ENCODE measurements around the gene MAGI2. TPM values are rescaled to one million over a fixed set of nuclear protein-coding genes. Genes with fewer than 3 reads are reported as not detected.

The MAGI2 gene
- total and polyA plus RNA-seq, 4 donors, result 0.37 to 4.1 (median 1.4) TPM

GRCh38 chr7:79046061-79046460, 407.4 kb downstream of the MAGI2 start:
- H3K36me3 ChIP-seq (ENCODE audit: control insufficient read depth in 4 of 4, insufficient read depth in 3 of 4, low read depth in 1 of 4, low read length in 3 of 4), result no peaks in the 10 kb centered on the region
- TF ChIP-seq FOXA2 (IDR thresholded peaks at IDR 0.05) (no peak), RXRA (IDR thresholded peaks at IDR 0.05) (no peak), CTCF (IDR thresholded peaks at IDR 0.05; ENCODE audit: low read depth, low read length, missing input control) (no peak)
- 64% methylated on average over 2 of the region's 2 CpGs for WGBS

GRCh38 chr7:79037001-79037400, 416.5 kb downstream of the MAGI2 start:
- Histone ChIP-seq H3K27me3 (ENCODE audit: control insufficient read depth in 4 of 4, insufficient read depth in 4 of 4, low read length in 3 of 4) (no peaks in the 10 kb centered on the region), H3K4me1 (ENCODE audit: control insufficient read depth in 4 of 4, insufficient read depth in 4 of 4, low read length in 3 of 4) (no peaks in the 10 kb centered on the region), H3K9ac (ENCODE audit: low read depth in 1 of 2, low read length in 2 of 2) (no peak overlapping the region), H3K9me3 (ENCODE audit: control insufficient read depth in 4 of 4, low read length in 3 of 4) (no peaks in the 10 kb centered on the region), H3K27ac (ENCODE audit: low read depth in 1 of 2, low read length in 2 of 2) (no peak overlapping the region), H3K4me3 (ENCODE audit: low read depth in 1 of 3, low read length in 3 of 3) (no peak overlapping the region), H3K36me3 (ENCODE audit: control insufficient read depth in 4 of 4, insufficient read depth in 3 of 4, low read depth in 1 of 4, low read length in 3 of 4) (no peaks in the 10 kb centered on the region)
- no peak for DNase-seq (ENCODE audit: low spot score)
- no peak for TF ChIP-seq JUND (IDR thresholded peaks at IDR 0.05)
- no peak for TF ChIP-seq FOXA2 (IDR thresholded peaks at IDR 0.05)
- 85% methylated on average over 4 of the region's 4 CpGs for WGBS

More at GRCh38 chr7:79046061-79046460, 407.4 kb downstream of the MAGI2 start:
- Histone ChIP-seq H3K4me1 (ENCODE audit: control insufficient read depth in 4 of 4, insufficient read depth in 4 of 4, low read length in 3 of 4) (no peaks in the 10 kb centered on the region), H3K9me3 (ENCODE audit: control insufficient read depth in 4 of 4, low read length in 3 of 4) (no peaks in the 10 kb centered on the region), H3K4me3 (ENCODE audit: low read depth in 1 of 3, low read length in 3 of 3) (no peak overlapping the region), H3K27me3 (ENCODE audit: control insufficient read depth in 4 of 4, insufficient read depth in 4 of 4, low read length in 3 of 4) (no peaks in the 10 kb centered on the region), H3K9ac (ENCODE audit: low read depth in 1 of 2, low read length in 2 of 2) (no peak overlapping the region), H3K27ac (ENCODE audit: low read depth in 1 of 2, low read length in 2 of 2) (no peak overlapping the region)
- no peak for DNase-seq (ENCODE audit: low spot score)

DNA sequence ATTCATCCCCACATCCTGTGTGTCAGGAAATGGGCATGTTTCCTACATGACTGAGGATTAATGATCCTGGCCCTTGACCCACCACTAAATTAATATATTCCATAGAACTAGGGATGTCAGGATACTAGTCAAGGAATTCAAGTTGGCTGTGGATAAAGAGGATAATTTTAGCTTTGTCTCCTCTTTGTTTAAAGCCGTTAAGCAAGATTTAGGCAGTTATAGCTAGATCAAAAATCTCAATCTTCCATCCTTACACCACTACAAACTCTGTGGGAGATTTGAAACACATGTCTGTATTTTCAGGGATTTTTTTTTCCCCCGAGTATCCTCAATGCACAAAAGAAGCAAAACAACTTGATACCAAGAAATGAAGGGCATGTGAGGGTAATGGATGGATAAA, 417.1 kb downstream of the MAGI2 start:
- WGBS, result 80% methylated on average over 2 of the region's 2 CpGs
- Histone ChIP-seq H3K9me3 (ENCODE audit: control insufficient read depth in 4 of 4, low read length in 3 of 4) (no peaks in the 10 kb centered on the region), H3K4me3 (ENCODE audit: low read depth in 1 of 3, low read length in 3 of 3) (no peak overlapping the region), H3K36me3 (ENCODE audit: control insufficient read depth in 4 of 4, insufficient read depth in 3 of 4, low read depth in 1 of 4, low read length in 3 of 4) (no peaks in the 10 kb centered on the region), H3K9ac (ENCODE audit: low read depth in 1 of 2, low read length in 2 of 2) (no peak overlapping the region), H3K27ac (ENCODE audit: low read depth in 1 of 2, low read length in 2 of 2) (no peak overlapping the region), H3K27me3 (ENCODE audit: control insufficient read depth in 4 of 4, insufficient read depth in 4 of 4, low read length in 3 of 4) (no peaks in the 10 kb centered on the region), H3K4me1 (ENCODE audit: control insufficient read depth in 4 of 4, insufficient read depth in 4 of 4, low read length in 3 of 4) (no peaks in the 10 kb centered on the region)
- TF ChIP-seq RAD21 (IDR thresholded peaks at IDR 0.05), result no peak
- TF ChIP-seq HNF4A (conservative IDR thresholded peaks at IDR 0.05), result no peak
- no peak for TF ChIP-seq HNF4G (IDR thresholded peaks at IDR 0.05)
- TF ChIP-seq, protein P1, sequence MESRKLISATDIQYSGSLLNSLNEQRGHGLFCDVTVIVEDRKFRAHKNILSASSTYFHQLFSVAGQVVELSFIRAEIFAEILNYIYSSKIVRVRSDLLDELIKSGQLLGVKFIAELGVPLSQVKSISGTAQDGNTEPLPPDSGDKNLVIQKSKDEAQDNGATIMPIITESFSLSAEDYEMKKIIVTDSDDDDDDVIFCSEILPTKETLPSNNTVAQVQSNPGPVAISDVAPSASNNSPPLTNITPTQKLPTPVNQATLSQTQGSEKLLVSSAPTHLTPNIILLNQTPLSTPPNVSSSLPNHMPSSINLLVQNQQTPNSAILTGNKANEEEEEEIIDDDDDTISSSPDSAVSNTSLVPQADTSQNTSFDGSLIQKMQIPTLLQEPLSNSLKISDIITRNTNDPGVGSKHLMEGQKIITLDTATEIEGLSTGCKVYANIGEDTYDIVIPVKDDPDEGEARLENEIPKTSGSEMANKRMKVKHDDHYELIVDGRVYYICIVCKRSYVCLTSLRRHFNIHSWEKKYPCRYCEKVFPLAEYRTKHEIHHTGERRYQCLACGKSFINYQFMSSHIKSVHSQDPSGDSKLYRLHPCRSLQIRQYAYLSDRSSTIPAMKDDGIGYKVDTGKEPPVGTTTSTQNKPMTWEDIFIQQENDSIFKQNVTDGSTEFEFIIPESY (IDR thresholded peaks at IDR 0.05), result no peak
- no peak for TF ChIP-seq TAF1 (conservative IDR thresholded peaks at IDR 0.05)
- no peak for TF ChIP-seq CTCF (IDR thresholded peaks at IDR 0.05; ENCODE audit: low read depth, low read length, missing input control)
- no peak for TF ChIP-seq ATF3 (IDR thresholded peaks at IDR 0.05)
- TF ChIP-seq FOXA2 (IDR thresholded peaks at IDR 0.05), result no peak
- TF ChIP-seq GABPA (IDR thresholded peaks at IDR 0.05 in 1 of 2, conservative IDR thresholded peaks at IDR 0.05 in 1 of 2), result no peak
- TF ChIP-seq, protein P2, sequence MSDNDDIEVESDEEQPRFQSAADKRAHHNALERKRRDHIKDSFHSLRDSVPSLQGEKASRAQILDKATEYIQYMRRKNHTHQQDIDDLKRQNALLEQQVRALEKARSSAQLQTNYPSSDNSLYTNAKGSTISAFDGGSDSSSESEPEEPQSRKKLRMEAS (IDR thresholded peaks at IDR 0.05), result no peak
- no peak for TF ChIP-seq YY1 (IDR thresholded peaks at IDR 0.05)
- DNase-seq (ENCODE audit: low spot score), result no peak

Measured in liver (tissue), 9 donors.